ENCODE results near the gene HMCN1.

DNA sequence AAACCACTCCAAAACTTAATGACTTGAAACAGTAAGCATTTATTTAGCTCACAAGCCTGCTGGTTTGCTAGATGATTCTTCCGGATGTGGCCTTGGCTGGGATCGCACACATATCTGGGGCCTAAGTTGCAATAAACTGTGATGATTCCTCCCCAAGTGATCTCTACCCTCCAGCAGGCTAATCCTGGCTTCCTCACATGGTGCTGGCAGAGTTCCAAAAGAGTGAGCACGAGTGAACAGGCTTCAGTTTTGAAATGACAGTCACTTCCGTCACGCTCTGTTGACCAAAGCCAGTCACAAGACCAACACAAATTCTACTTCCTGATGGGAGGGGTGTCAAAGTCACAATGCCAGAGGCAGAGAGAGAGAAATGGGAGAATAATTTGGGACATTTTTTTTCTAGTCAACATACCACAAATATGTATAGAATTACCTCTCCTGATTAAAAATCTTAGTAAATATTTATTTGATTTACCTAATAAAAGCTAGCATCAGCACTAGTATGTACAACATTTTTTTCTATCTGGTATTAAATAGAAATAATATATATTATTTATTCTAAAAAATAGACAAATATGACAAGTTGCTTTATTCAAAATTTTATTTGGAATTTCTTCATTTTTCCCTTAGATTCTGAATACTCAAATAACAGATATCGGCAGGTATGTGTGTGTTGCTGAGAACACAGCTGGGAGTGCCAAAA is 348.2 kb downstream of the HMCN1 start:
- TF ChIP-seq, protein P1, sequence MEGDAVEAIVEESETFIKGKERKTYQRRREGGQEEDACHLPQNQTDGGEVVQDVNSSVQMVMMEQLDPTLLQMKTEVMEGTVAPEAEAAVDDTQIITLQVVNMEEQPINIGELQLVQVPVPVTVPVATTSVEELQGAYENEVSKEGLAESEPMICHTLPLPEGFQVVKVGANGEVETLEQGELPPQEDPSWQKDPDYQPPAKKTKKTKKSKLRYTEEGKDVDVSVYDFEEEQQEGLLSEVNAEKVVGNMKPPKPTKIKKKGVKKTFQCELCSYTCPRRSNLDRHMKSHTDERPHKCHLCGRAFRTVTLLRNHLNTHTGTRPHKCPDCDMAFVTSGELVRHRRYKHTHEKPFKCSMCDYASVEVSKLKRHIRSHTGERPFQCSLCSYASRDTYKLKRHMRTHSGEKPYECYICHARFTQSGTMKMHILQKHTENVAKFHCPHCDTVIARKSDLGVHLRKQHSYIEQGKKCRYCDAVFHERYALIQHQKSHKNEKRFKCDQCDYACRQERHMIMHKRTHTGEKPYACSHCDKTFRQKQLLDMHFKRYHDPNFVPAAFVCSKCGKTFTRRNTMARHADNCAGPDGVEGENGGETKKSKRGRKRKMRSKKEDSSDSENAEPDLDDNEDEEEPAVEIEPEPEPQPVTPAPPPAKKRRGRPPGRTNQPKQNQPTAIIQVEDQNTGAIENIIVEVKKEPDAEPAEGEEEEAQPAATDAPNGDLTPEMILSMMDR (IDR thresholded peaks at IDR 0.05), result no peak
- TF ChIP-seq SIN3A (IDR thresholded peaks at IDR 0.05; ENCODE audit: borderline replicate concordance, insufficient read depth, low read depth, low read length) (no peak), TCF7L2 (IDR thresholded peaks at IDR 0.05; ENCODE audit: low read depth, low read length) (no peak), POLR2AphosphoS5 (IDR thresholded peaks at IDR 0.05; ENCODE audit: low read depth, low read length) (no peak)
- TF ChIP-seq, protein P2, sequence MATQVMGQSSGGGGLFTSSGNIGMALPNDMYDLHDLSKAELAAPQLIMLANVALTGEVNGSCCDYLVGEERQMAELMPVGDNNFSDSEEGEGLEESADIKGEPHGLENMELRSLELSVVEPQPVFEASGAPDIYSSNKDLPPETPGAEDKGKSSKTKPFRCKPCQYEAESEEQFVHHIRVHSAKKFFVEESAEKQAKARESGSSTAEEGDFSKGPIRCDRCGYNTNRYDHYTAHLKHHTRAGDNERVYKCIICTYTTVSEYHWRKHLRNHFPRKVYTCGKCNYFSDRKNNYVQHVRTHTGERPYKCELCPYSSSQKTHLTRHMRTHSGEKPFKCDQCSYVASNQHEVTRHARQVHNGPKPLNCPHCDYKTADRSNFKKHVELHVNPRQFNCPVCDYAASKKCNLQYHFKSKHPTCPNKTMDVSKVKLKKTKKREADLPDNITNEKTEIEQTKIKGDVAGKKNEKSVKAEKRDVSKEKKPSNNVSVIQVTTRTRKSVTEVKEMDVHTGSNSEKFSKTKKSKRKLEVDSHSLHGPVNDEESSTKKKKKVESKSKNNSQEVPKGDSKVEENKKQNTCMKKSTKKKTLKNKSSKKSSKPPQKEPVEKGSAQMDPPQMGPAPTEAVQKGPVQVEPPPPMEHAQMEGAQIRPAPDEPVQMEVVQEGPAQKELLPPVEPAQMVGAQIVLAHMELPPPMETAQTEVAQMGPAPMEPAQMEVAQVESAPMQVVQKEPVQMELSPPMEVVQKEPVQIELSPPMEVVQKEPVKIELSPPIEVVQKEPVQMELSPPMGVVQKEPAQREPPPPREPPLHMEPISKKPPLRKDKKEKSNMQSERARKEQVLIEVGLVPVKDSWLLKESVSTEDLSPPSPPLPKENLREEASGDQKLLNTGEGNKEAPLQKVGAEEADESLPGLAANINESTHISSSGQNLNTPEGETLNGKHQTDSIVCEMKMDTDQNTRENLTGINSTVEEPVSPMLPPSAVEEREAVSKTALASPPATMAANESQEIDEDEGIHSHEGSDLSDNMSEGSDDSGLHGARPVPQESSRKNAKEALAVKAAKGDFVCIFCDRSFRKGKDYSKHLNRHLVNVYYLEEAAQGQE (IDR thresholded peaks at IDR 0.05; ENCODE audit: insufficient read depth in 1 of 2, low read depth in 2 of 2, low read length in 1 of 2), result no peak

Data from Panc1 (cell line).